ENCODE measurements around the gene GUCY1A2.

GRCh38 chr11:106770489-106771085 is 247.7 kb downstream of the GUCY1A2 start:
- TF ChIP-seq, protein P1, sequence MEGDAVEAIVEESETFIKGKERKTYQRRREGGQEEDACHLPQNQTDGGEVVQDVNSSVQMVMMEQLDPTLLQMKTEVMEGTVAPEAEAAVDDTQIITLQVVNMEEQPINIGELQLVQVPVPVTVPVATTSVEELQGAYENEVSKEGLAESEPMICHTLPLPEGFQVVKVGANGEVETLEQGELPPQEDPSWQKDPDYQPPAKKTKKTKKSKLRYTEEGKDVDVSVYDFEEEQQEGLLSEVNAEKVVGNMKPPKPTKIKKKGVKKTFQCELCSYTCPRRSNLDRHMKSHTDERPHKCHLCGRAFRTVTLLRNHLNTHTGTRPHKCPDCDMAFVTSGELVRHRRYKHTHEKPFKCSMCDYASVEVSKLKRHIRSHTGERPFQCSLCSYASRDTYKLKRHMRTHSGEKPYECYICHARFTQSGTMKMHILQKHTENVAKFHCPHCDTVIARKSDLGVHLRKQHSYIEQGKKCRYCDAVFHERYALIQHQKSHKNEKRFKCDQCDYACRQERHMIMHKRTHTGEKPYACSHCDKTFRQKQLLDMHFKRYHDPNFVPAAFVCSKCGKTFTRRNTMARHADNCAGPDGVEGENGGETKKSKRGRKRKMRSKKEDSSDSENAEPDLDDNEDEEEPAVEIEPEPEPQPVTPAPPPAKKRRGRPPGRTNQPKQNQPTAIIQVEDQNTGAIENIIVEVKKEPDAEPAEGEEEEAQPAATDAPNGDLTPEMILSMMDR (IDR thresholded peaks at IDR 0.05): no peak
- TF ChIP-seq POLR2A (IDR thresholded peaks at IDR 0.05; ENCODE audit: low read depth): no peak
